WTC11 (cell line): ENCODE data around the gene HKDC1. TPM values are rescaled to one million over a fixed set of nuclear protein-coding genes. Genes with fewer than 3 reads are reported as not detected.

Experiments
- ATAC-seq: fragments of 200-7000 bp; cut with Tn5 transposase; 2 replicates; pipeline ENCODE4 v1.10.0; 2021; ENCODE audit warnings: mild to moderate bottlenecking, moderate library complexity
- CTCF ChIA-PET: fragments of 300-600 bp; sonication (Branson Sonifier 250); formaldehyde crosslinking; loops from one replicate; lab custom pipeline; 2021; ENCODE audit warnings: antibody characterized with exemption; lab: Charles Lee
- POLR2A ChIA-PET: fragments of 350-600 bp; sonication (Branson Sonifier 250); formaldehyde crosslinking; loops from one replicate; lab custom pipeline; 2021; ENCODE audit warnings: antibody characterized with exemption; lab: Charles Lee
- DNase-seq: peaks from one replicate; pipeline ENCODE4 v3.0.0; 2021; ENCODE audit warnings: low spot score
- H3K27ac Mint-ChIP-seq: 2 replicates; pipeline ENCODE4 v1.8.0; 2021; ENCODE audit warnings: mixed read lengths
- H3K27me3 Mint-ChIP-seq: 2 replicates; pipeline ENCODE4 v1.8.0; 2021; ENCODE audit warnings: low read depth, mild to moderate bottlenecking, moderate library complexity, mixed read lengths
- H3K36me3 Mint-ChIP-seq: 2 replicates; pipeline ENCODE4 v1.8.0; 2021; ENCODE audit warnings: mixed read lengths
- H3K4me1 Mint-ChIP-seq: 2 replicates; pipeline ENCODE4 v1.8.0; 2022; ENCODE audit warnings: mixed read lengths
- H3K4me3 Mint-ChIP-seq: 2 replicates; pipeline ENCODE4 v1.8.0; 2021; ENCODE audit warnings: mild to moderate bottlenecking, moderate library complexity, mixed read lengths
- H3K9me3 Mint-ChIP-seq: 2 replicates; pipeline ENCODE4 v1.8.0; 2021; ENCODE audit warnings: mixed read lengths
- AFF4 ChIP-seq: sonication (generic); formaldehyde crosslinking; IDR thresholded peaks from 2 replicates; pipeline ENCODE4 v1.8.1; 2023; ENCODE audit warnings: mild to moderate bottlenecking, missing genetic modification reagents, borderline replicate concordance
- CREB1 ChIP-seq: sonication (generic); formaldehyde crosslinking; IDR thresholded peaks from 2 replicates; pipeline ENCODE4 v1.8.0; 2023; ENCODE audit warnings: mild to moderate bottlenecking, missing genetic modification reagents
- EMX1 ChIP-seq: fragments of 250-450 bp; sonication (Bioruptor Pico); IDR thresholded peaks from 2 replicates; pipeline ENCODE4 v1.8.0; 2021; ENCODE audit warnings: mild to moderate bottlenecking
- FOXJ3 ChIP-seq: sonication (generic); formaldehyde crosslinking; IDR thresholded peaks from 2 replicates; pipeline ENCODE4 v1.9.0; 2021; ENCODE audit warnings: missing genetic modification reagents, mild to moderate bottlenecking, borderline replicate concordance
- FOXP4 ChIP-seq: sonication (generic); formaldehyde crosslinking; IDR thresholded peaks from 2 replicates; pipeline ENCODE4 v1.8.0; 2022; ENCODE audit warnings: mild to moderate bottlenecking, missing genetic modification reagents
- HMGXB4 ChIP-seq: sonication (generic); formaldehyde crosslinking; IDR thresholded peaks from 2 replicates; pipeline ENCODE4 v1.8.1; 2023; ENCODE audit warnings: mild to moderate bottlenecking, moderate library complexity, missing genetic modification reagents
- NR1H2 ChIP-seq: sonication (generic); formaldehyde crosslinking; IDR thresholded peaks from 2 replicates; pipeline ENCODE4 v1.9.0; 2021; ENCODE audit warnings: mild to moderate bottlenecking, moderate library complexity, missing genetic modification reagents
- PRDM15 ChIP-seq: sonication (generic); formaldehyde crosslinking; IDR thresholded peaks from 2 replicates; pipeline ENCODE4 v1.8.0; 2022; ENCODE audit warnings: missing genetic modification reagents
- PREB ChIP-seq: sonication (generic); formaldehyde crosslinking; IDR thresholded peaks from 2 replicates; pipeline ENCODE4 v1.8.1; 2022; ENCODE audit warnings: mild to moderate bottlenecking, missing genetic modification reagents, moderate library complexity, borderline replicate concordance
- PRRX2 ChIP-seq: fragments of 250-450 bp; sonication (Bioruptor Pico); IDR thresholded peaks from 2 replicates; pipeline ENCODE4 v1.8.0; 2021; ENCODE audit warnings: mild to moderate bottlenecking
- SMAD4 ChIP-seq: sonication (generic); formaldehyde crosslinking; IDR thresholded peaks from 2 replicates; pipeline ENCODE4 v1.8.0; 2022; ENCODE audit warnings: mild to moderate bottlenecking, missing genetic modification reagents
- USF2 ChIP-seq: sonication (generic); formaldehyde crosslinking; IDR thresholded peaks from 2 replicates; pipeline ENCODE4 v1.8.1; 2023; ENCODE audit warnings: mild to moderate bottlenecking, missing genetic modification reagents, moderate library complexity
- ZBTB21 ChIP-seq: sonication (generic); formaldehyde crosslinking; IDR thresholded peaks from 2 replicates; pipeline ENCODE4 v1.8.1; 2023; ENCODE audit warnings: mild to moderate bottlenecking, missing genetic modification reagents, borderline replicate concordance
- ZMAT4 ChIP-seq: fragments of 250-450 bp; sonication (Bioruptor Pico); IDR thresholded peaks from 2 replicates; pipeline ENCODE4 v1.9.0; 2021; ENCODE audit warnings: mild to moderate bottlenecking
- ZNF281 ChIP-seq: sonication (generic); formaldehyde crosslinking; IDR thresholded peaks from 2 replicates; pipeline ENCODE4 v1.8.0; 2023; ENCODE audit warnings: mild to moderate bottlenecking, missing genetic modification reagents
- ZNF423 ChIP-seq: fragments of 250-450 bp; sonication (Bioruptor Pico); IDR thresholded peaks from 2 replicates; pipeline ENCODE4 v2.1.2; 2022; ENCODE audit warnings: mild to moderate bottlenecking, moderate library complexity
- total RNA-seq: library from RNA; stranded (reverse); gene quantifications from 3 replicates; pipeline ENCODE4 v1.2.3, GENCODE V29; 2021

The HKDC1 gene
- total RNA-seq, 1 experiment from 2014 or later, result 0.09 TPM

- no peaks in the 10 kb centered on the region for H3K27me3 Mint-ChIP-seq
- H3K4me3 Mint-ChIP-seq, result no peak overlapping the region
- ChIA-PET POLR2A (interaction anchor here (0.7 kb wide), 1 partner anchor 72 kb away, joined by 8 read pairs; no protein-coding TSS in a partner anchor), CTCF (no interaction called here)
- ATAC-seq (no peak), DNase-seq (no peak)
- no peak overlapping the region; the same call in 1 of the 2 replicates for H3K27ac Mint-ChIP-seq
- H3K36me3 Mint-ChIP-seq, result no peaks in the 10 kb centered on the region
- H3K9me3 Mint-ChIP-seq, result no peaks in the 10 kb centered on the region
- no peaks in the 10 kb centered on the region for H3K4me1 Mint-ChIP-seq
- TF ChIP-seq HMGXB4 (CRISPR knock-in tag) (no peak), FOXP4 (CRISPR knock-in tag) (no peak), PREB (no peak), PRDM15 (CRISPR knock-in tag) (no peak), ZNF281 (CRISPR knock-in tag) (no peak), NR1H2 (CRISPR knock-in tag) (no peak), ZBTB21 (CRISPR knock-in tag) (no peak), FOXJ3 (CRISPR knock-in tag) (no peak), EMX1 (no peak), CREB1 (CRISPR knock-in tag) (no peak), ZMAT4 (CRISPR knock-in tag) (no peak), ZNF423 (CRISPR knock-in tag) (no peak), PRRX2 (no peak), AFF4 (CRISPR knock-in tag) (no peak), USF2 (no peak), SMAD4 (CRISPR knock-in tag) (no peak)
These were observed 52.5 kb downstream of the HKDC1 start for GRCh38 chr10:69272624-69273023.
